Natural killer cell treated with Interleukin-12 subunit alpha and Interleukin-12 subunit beta and Interleukin-15 and Interleukin-18, amount 100 ng/mL, for 72 hours (primary cell): ENCODE results near the gene METAP1D. TPM values are rescaled to one million over a fixed set of nuclear protein-coding genes. Genes with fewer than 3 reads are reported as not detected.
A peak's percentile ranks its signal among the peaks of the same experiment; 100 is the strongest.
"Not testable (repeated sequence)": the region's sequence is repeated elsewhere in the genome, so short reads cannot be mapped to it uniquely, and the experiment has no call there.

ENCODE experiments used
- ATAC-seq, 2 donors: fragments of 150-1000 bp; cut with Tn5 transposase in 1 of 2; sonication (Bioruptor Pico), chemical (Tn5 transposase) in 1 of 2; 2 replicates each; pipeline ENCODE4 v1.10.0; 2021
- DNase-seq: peaks from one replicate; pipeline ENCODE4 v3.0.0; 2022; ENCODE audit warnings: low spot score
- H3K27ac Mint-ChIP-seq, 2 donors: 1 replicate in 1 of 2; 2 replicates in 1 of 2; pipeline ENCODE4 v1.8.0; 2022; ENCODE audit warnings: mixed read lengths in 2 of 2, mild to moderate bottlenecking in 1 of 2, moderate library complexity in 1 of 2
- H3K27me3 Mint-ChIP-seq, 2 donors: 1 replicate in 1 of 2; 2 replicates in 1 of 2; pipeline ENCODE4 v1.8.0; 2022; ENCODE audit warnings: mixed read lengths in 2 of 2
- H3K36me3 Mint-ChIP-seq: one replicate; pipeline ENCODE4 v1.8.0; 2022; ENCODE audit warnings: mixed read lengths
- H3K4me1 Mint-ChIP-seq, 2 donors: 1 replicate in 1 of 2; 2 replicates in 1 of 2; pipeline ENCODE4 v1.8.0; 2022; ENCODE audit warnings: low read depth in 2 of 2, mixed read lengths in 2 of 2, mild to moderate bottlenecking in 1 of 2
- H3K4me3 Mint-ChIP-seq: one replicate; pipeline ENCODE4 v1.8.0; 2022; ENCODE audit warnings: mixed read lengths
- H3K9me3 Mint-ChIP-seq: 2 replicates; pipeline ENCODE4 v1.8.0; 2022; ENCODE audit warnings: mixed read lengths
- total RNA-seq, 2 donors: library from RNA; stranded (reverse); gene quantifications; one replicate each; pipeline ENCODE4 v1.2.3, GENCODE V29; 2022

The METAP1D gene
- total RNA-seq, 2 donors from 2014 or later: 2.8 to 6.6 TPM

DNA sequence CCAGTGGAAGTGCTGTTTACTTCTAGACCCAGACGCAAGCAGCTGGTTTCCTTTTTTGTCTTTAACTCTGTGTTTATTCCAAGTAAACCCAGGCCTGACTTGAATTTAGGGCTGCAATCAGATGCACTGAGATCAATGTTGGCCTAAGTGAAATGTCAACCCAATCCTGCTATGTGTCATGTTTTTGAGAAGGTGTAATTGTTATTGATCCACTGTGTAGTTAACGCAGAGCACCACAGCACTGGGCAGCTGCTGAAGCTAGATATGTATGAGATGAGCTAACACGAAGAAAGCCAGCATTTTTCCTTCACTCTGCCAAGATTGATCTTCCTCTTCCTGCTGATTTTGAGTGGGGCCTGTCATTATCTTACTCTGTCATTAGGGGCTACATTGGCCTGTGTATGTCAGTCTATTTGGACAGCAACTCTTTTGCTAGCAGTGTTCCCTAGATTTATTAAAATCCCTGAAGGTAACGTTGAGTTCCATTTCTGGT is 66.7 kb downstream of the METAP1D start:
- DNase-seq (no peak), ATAC-seq (no peak)
- H3K9me3 Mint-ChIP-seq: no peaks in the 10 kb centered on the region
- H3K4me1 Mint-ChIP-seq: no peaks in the 10 kb centered on the region
- no peak overlapping the region for H3K27ac Mint-ChIP-seq
- peaks cover 6 to 9% of the 10 kb centered on the region in 2 donors for H3K27me3 Mint-ChIP-seq
- no peak overlapping the region for H3K4me3 Mint-ChIP-seq
- H3K36me3 Mint-ChIP-seq: no peaks in the 10 kb centered on the region

DNA sequence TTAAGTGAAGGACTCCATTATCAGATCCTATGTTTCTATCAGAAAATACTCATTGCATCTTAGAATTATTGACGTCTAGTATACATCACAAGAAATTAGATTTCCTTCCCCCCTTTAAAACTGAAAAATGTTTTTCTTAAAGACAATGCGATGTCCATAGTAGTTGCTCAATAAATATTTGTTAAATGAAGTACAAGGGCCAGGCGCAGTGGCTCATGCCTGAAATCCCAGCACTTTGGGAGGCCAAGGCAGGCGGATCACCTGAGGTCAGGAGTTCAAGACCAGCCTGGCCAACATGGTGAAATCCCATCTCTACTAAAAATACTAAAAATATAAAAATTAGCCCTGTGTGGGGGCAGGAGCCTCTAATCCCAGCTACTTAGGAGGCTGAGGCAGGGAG is 68.2 kb downstream of the METAP1D start:
- H3K27ac Mint-ChIP-seq, ATAC-seq: not testable (repeated sequence)

DNA sequence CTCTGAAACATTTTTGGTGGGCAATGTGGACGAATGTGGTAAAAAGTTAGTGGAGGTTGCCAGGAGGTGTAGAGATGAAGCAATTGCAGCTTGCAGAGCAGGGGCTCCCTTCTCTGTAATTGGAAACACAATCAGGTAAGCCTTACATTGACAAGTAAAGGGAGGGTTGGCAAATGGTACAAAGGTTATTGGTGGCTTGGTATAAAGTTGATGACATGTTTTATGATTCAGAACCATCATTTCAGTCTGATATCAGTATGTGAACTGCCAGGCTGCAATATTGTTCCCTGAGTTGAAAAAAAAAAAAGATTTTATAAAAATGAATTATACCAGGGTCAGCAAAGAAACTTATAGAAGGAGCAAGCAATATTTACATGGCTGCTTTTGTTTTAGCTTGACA is 71.2 kb downstream of the METAP1D start:
- DNase-seq (no peak), ATAC-seq (no peak)
- peaks cover 23 to 24% of the 10 kb centered on the region in 2 donors for H3K27me3 Mint-ChIP-seq
- H3K4me3 Mint-ChIP-seq: no peak overlapping the region
- H3K27ac Mint-ChIP-seq: no peak overlapping the region
- H3K36me3 Mint-ChIP-seq: no peaks in the 10 kb centered on the region
- no peaks in the 10 kb centered on the region for H3K9me3 Mint-ChIP-seq
- H3K4me1 Mint-ChIP-seq: no peaks in the 10 kb centered on the region

More for the DNA sequence above, 68.2 kb downstream of the METAP1D start:
- H3K9me3 Mint-ChIP-seq, H3K4me1 Mint-ChIP-seq, H3K4me3 Mint-ChIP-seq, DNase-seq, H3K36me3 Mint-ChIP-seq: not testable (repeated sequence)
- peaks cover 13 to 14% of the 10 kb centered on the region in 2 donors for H3K27me3 Mint-ChIP-seq

DNA sequence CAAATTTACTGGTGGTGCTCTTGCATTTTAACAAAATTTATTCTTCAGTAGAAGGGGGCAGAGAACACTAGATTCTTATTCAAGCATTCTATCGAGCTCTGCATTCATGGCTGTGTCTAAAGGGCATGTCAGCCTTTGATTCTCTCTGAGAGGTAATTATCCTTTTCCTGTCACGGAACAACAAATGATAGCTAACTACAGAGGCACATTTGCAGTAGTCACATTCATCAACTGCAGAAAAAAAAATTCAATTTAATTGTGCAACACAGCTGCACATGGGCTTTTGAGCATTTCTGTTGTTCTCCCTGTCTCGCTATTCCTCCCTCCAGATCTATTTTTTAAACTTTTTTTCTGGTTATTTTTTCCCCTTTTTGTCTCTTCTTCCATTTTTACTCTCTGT is 72.5 kb downstream of the METAP1D start:
- no peak for ATAC-seq

DNA sequence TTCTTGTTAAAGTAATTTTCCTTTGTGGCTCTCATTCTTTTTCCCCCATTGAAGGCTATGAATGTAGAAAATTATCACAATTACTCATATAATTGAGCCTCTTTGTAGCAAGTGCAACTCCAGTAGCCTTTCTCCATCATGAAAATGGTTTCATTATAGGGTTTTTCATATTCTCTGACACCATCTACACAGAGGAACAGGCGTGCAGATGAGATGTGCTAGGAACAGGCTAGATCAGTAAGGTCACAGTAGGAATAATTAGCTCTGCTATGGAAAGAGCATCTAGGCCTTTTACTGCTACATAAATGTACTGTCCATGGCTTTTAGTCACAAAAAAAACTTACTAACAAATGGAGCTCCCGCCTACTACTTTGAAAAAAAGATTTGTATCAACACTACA is 73.0 kb downstream of the METAP1D start:
- Mint-ChIP-seq H3K27me3 (peaks cover 30 to 39% of the 10 kb centered on the region in 2 donors), H3K9me3 (no peaks in the 10 kb centered on the region)
- ATAC-seq: no peak

More for the DNA sequence above, 72.5 kb downstream of the METAP1D start:
- no peak overlapping the region for H3K27ac Mint-ChIP-seq
- H3K4me3 Mint-ChIP-seq: no peak overlapping the region
- H3K9me3 Mint-ChIP-seq: no peaks in the 10 kb centered on the region
- no peaks in the 10 kb centered on the region for H3K36me3 Mint-ChIP-seq
- peaks cover 30 to 37% of the 10 kb centered on the region in 2 donors for H3K27me3 Mint-ChIP-seq
- no peak for DNase-seq
- H3K4me1 Mint-ChIP-seq: no peaks in the 10 kb centered on the region

DNA sequence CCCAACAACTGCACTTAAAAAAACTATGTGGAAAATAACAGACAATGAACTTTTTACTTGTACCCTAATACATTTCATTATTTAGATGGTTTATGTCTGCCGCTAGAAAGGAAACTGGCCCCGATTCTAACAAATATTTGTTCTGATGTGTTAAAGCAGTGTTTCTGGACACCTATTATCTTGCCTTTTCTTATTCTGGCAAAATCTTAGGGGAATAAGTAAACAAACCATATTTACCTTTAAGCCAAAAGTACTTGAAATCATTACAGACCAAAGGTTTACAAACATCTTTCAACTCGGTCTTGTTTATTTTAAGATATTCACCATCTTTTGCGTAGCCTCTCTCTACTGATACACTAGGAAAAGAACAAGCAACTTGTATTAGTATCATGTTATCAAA is 73.8 kb downstream of the METAP1D start:
- H3K27ac Mint-ChIP-seq: no peak overlapping the region
- no peaks in the 10 kb centered on the region for H3K9me3 Mint-ChIP-seq
- peaks cover 34 to 38% of the 10 kb centered on the region in 2 donors for H3K27me3 Mint-ChIP-seq
- H3K36me3 Mint-ChIP-seq: no peaks in the 10 kb centered on the region
- ATAC-seq (no peak), DNase-seq (no peak)
- no peak overlapping the region for H3K4me3 Mint-ChIP-seq
- no peaks in the 10 kb centered on the region for H3K4me1 Mint-ChIP-seq

More for the DNA sequence above, 73.0 kb downstream of the METAP1D start:
- Mint-ChIP-seq H3K36me3 (no peaks in the 10 kb centered on the region), H3K27ac (no peak overlapping the region), H3K4me1 (no peaks in the 10 kb centered on the region), H3K4me3 (no peak overlapping the region)
- DNase-seq: no peak

DNA sequence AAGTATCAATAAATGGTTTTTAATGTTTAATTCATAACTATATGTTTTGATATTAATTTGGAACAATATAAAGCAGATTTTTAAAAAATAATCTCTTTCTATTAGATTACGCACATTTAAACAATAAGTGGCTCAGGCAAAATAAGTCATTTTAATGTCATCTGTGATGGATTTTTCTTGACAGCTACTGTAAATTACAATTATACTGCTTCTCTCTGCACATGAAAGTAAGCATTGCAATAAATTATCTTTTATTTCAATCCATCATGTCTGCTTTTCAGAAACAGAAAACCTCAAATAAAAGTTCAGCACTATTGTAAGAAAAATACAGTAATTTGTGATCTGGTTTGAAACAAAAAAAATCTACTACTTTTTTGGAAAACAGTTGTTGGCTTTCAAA is 74.5 kb downstream of the METAP1D start:
- Mint-ChIP-seq H3K4me3 (no peak overlapping the region), H3K9me3 (no peaks in the 10 kb centered on the region), H3K4me1 (no peaks in the 10 kb centered on the region), H3K27ac (no peak overlapping the region), H3K36me3 (no peaks in the 10 kb centered on the region), H3K27me3 (peaks cover 34 to 38% of the 10 kb centered on the region in 2 donors)
- no peak for ATAC-seq
- no peak for DNase-seq

DNA sequence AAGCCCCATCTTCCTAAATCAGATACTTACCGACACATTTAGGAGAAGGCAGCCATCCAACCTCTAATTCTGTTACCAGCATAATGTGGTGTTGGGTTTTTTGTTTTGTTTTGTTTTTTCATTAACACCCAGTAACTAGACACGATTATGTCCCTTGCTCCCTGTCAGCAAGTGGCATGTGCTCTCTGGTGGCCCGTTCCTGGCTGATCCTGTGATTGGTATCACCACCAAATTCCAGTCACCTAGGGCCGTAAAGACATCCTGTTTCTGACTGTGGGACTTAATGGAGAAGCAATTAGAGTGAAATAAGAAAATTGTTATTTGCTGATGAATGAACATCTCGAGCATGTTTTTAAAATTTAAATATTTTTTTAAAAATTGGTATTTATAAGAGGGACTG is 79.7 kb downstream of the METAP1D start:
- Mint-ChIP-seq H3K9me3 (no peaks in the 10 kb centered on the region), H3K27me3 (peaks cover 60 to 79% of the 10 kb centered on the region in 2 donors), H3K4me3 (no peak overlapping the region), H3K4me1 (peaks cover 19 to 24% of the 10 kb centered on the region in 2 donors), H3K36me3 (no peaks in the 10 kb centered on the region), H3K27ac (no peak overlapping the region)
- DNase-seq (no peak), ATAC-seq (no peak)

DNA sequence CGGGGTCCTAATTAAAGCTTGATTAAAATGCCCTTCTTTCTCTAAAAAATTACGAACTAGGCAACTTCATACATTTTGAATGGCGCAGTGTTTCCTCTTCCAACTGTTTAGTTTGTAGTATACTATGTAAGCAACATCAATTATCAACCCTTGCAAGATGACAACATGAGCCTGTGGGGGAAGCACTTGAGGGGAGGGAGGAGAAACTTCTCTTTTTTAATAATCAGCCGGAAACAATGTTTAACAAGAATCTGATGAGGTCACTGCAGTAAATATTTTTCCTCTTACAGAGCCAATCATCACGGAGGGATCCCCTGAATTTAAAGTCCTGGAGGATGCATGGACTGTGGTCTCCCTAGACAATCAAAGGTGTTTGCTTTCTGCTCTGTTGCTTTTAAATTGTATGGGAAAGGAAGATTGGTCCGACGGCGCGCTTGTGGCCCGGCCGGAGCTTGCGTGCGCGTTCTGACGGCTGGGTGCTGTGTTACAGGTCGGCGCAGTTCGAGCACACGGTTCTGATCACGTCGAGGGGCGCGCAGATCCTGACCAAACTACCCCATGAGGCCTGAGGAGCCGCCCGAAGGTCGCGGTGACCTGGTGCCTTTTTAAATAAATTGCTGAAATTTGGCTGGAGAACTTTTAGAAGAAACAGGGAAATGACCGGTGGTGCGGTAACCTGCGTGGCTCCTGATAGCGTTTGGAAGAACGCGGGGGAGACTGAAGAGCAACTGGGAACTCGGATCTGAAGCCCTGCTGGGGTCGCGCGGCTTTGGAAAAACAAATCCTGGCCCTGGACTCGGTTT is 80.3 kb downstream of the METAP1D start:
- peaks cover 60 to 76% of the 10 kb centered on the region in 2 donors for H3K27me3 Mint-ChIP-seq
- H3K36me3 Mint-ChIP-seq: no peaks in the 10 kb centered on the region
- peak overlapping the region; percentile 34 for H3K4me3 Mint-ChIP-seq
- peaks cover 23 to 24% of the 10 kb centered on the region in 2 donors for H3K4me1 Mint-ChIP-seq
- ATAC-seq (no peak), DNase-seq (no peak)
- H3K27ac Mint-ChIP-seq: no peak overlapping the region
- H3K9me3 Mint-ChIP-seq: no peaks in the 10 kb centered on the region

DNA sequence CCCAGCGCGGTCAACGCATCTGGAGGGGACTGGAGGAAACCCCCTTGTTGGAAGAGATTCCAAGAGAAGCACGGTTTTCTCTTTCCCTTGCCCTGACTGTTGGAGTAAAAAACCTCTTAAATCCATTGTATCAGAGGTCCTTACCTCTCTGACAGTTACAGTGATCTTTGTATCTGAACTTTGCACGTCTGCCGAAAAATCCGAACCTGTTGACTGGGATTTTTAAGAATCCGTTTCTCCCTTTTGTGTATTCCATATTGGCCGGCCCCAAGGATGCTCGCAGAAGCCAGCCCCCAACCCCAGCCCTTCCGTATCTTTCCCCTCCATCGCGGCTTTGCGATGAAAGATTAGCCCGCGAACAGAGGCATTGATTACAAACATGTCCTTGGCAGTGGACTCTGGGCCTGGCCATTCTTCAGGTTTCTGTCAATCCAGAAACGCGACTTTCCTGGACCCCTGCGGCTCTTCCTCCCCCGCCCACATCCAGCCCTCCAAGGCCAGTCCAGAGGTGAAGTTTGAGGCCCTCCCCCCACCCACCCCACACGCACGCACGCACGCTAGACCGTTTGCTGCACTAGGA is 81.0 kb downstream of the METAP1D start:
- peaks cover 29 to 30% of the 10 kb centered on the region in 2 donors for H3K4me1 Mint-ChIP-seq
- peaks cover 61 to 77% of the 10 kb centered on the region in 2 donors for H3K27me3 Mint-ChIP-seq
- DNase-seq: no peak
- ATAC-seq: no peak
- H3K4me3 Mint-ChIP-seq: no peak overlapping the region
- no peak overlapping the region for H3K27ac Mint-ChIP-seq
- H3K9me3 Mint-ChIP-seq: no peaks in the 10 kb centered on the region
- no peaks in the 10 kb centered on the region for H3K36me3 Mint-ChIP-seq

DNA sequence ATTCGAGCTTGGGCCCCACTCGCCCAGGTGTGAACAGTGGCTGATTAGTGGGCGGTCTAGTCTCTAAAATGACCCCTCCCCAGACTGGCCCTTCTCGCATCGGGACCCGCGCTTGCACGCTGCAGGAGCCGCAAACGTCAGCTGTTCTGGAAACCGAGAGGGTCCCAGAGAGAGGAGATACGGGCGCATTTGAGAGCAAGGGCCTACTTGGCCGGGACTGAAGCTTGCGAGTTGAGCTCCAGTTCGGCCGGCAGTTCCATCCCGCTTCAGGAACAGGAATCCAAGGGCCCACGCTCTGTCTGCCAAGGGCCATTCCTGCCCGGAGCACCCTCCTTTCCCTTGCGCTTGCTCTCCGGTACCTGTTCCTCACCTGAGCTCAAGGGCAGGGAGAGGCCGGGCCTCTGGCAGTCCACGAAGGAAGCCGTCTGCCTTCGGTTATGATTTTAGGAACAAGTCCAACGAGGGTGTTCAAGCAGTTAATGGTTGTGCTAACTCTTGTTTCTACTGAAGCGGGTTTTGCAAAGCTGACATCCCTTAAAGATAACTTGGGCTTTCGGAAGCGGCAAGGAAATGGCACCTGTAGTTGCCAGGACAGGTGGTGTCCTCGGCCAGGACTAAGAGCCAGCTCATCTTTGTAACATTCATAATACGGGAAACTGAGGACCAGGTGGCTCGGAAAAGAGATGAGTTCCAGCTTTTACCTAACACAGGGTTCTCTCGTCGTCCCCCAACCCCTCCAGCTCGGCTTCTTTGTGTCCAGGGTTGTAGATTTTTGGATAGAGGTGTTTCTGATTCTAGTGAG is 81.7 kb downstream of the METAP1D start:
- peaks cover 59 to 77% of the 10 kb centered on the region in 2 donors for H3K27me3 Mint-ChIP-seq
- no peaks in the 10 kb centered on the region for H3K36me3 Mint-ChIP-seq
- no peaks in the 10 kb centered on the region for H3K9me3 Mint-ChIP-seq
- H3K4me1 Mint-ChIP-seq: peaks cover 33 to 37% of the 10 kb centered on the region in 2 donors
- H3K4me3 Mint-ChIP-seq: no peak overlapping the region
- no peak overlapping the region for H3K27ac Mint-ChIP-seq
- DNase-seq (no peak), ATAC-seq (no peak)

DNA sequence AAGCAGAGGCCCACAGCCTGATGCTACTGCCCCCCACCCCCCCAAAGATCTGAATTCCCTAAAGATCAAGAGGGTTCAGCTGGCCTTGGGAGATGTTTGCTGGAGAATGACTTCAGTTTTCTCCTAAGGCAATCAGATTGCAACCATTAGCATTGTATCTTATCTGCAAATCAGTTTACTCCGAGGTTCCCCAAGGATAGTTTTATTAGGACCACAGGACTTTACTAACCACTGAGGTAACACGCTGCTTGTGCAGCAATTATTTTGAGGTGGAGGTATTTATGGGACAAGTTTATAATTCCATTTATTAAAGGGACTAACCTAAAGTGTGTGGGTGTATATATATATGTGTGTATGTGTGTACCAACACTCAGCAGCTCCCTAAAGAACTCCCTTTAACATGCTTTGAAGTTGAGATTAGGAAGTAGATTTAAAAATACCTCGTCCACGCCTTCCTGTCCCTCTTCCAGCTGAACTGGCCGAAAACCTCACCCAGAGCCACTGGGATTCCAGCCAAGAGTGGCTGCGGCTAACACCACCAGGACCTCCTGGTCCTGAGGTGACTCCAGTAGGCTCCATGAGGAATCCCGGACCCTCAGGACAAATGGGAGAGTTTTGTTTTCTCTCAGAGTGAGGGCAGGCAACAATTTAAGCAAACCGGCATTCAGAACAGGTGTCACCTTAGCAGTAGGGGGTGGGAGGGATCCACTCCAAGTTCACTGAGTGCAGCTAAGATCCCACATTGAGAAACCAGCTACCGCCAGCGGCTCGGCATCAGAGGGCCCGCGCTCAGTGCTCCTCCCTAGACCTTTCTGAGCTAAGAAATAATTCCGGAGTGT is 82.6 kb downstream of the METAP1D start:
- DNase-seq (no peak), ATAC-seq (no peak)
- no peaks in the 10 kb centered on the region for H3K9me3 Mint-ChIP-seq
- peaks cover 64 to 78% of the 10 kb centered on the region in 2 donors for H3K27me3 Mint-ChIP-seq
- H3K4me3 Mint-ChIP-seq: peak overlapping the region; percentile 91
- H3K36me3 Mint-ChIP-seq: no peaks in the 10 kb centered on the region
- H3K4me1 Mint-ChIP-seq: peaks cover 41 to 46% of the 10 kb centered on the region in 2 donors
- no peak overlapping the region for H3K27ac Mint-ChIP-seq
